ENCODE measurements around the gene ARHGAP11B.
"Not testable (repeated sequence)": the region's sequence is repeated elsewhere in the genome, so short reads cannot be mapped to it uniquely, and the experiment has no call there.

The ARHGAP11B gene

GRCh38 chr15:30669621-30670020 is 43.7 kb downstream of the ARHGAP11B start:
- not testable (repeated sequence) for H3K4me1 ChIP-seq (ENCODE audit: control insufficient read depth in 1 of 2, insufficient read depth in 2 of 2, low read length in 2 of 2); H3K27me3 ChIP-seq (ENCODE audit: low read depth, low read length); H3K9me3 ChIP-seq (ENCODE audit: control insufficient read depth in 1 of 2, low read length in 2 of 2); H3K36me3 ChIP-seq (ENCODE audit: control insufficient read depth in 1 of 2, insufficient read depth in 2 of 2, low read length in 2 of 2); H3K4me3 ChIP-seq (ENCODE audit: low read depth in 1 of 2, low read length in 2 of 2); H3K27ac ChIP-seq (ENCODE audit: low read length)

- H3K27ac ChIP-seq (ENCODE audit: low read length) = no peak overlapping the region
- H3K4me3 ChIP-seq (ENCODE audit: low read depth in 1 of 2, low read length in 2 of 2) = no peak overlapping the region
- H3K27me3 ChIP-seq (ENCODE audit: low read depth, low read length) = no peaks in the 10 kb centered on the region
- no peaks in the 10 kb centered on the region for H3K9me3 ChIP-seq (ENCODE audit: control insufficient read depth in 1 of 2, low read length in 2 of 2)
- H3K36me3 ChIP-seq (ENCODE audit: control insufficient read depth in 1 of 2, insufficient read depth in 2 of 2, low read length in 2 of 2) = no peaks in the 10 kb centered on the region
- no peaks in the 10 kb centered on the region for H3K4me1 ChIP-seq (ENCODE audit: control insufficient read depth in 1 of 2, insufficient read depth in 2 of 2, low read length in 2 of 2)
Measured at GRCh38 chr15:30670056-30670455, 44.1 kb downstream of the ARHGAP11B start.

GRCh38 chr15:30671309-30671708 is 45.4 kb downstream of the ARHGAP11B start:
- Histone ChIP-seq H3K9me3 (ENCODE audit: control insufficient read depth in 1 of 2, low read length in 2 of 2) (no peaks in the 10 kb centered on the region), H3K4me1 (ENCODE audit: control insufficient read depth in 1 of 2, insufficient read depth in 2 of 2, low read length in 2 of 2) (no peaks in the 10 kb centered on the region), H3K27me3 (ENCODE audit: low read depth, low read length) (no peaks in the 10 kb centered on the region), H3K27ac (ENCODE audit: low read length) (no peak overlapping the region), H3K4me3 (ENCODE audit: low read depth in 1 of 2, low read length in 2 of 2) (no peak overlapping the region), H3K36me3 (ENCODE audit: control insufficient read depth in 1 of 2, insufficient read depth in 2 of 2, low read length in 2 of 2) (no peaks in the 10 kb centered on the region)

GRCh38 chr15:30675126-30675525 is 49.2 kb downstream of the ARHGAP11B start:
- Histone ChIP-seq H3K4me1 (ENCODE audit: control insufficient read depth in 1 of 2, insufficient read depth in 2 of 2, low read length in 2 of 2) (no peaks in the 10 kb centered on the region), H3K9me3 (ENCODE audit: control insufficient read depth in 1 of 2, low read length in 2 of 2) (no peaks in the 10 kb centered on the region), H3K4me3 (ENCODE audit: low read depth in 1 of 2, low read length in 2 of 2) (no peak overlapping the region), H3K27me3 (ENCODE audit: low read depth, low read length) (no peaks in the 10 kb centered on the region), H3K27ac (ENCODE audit: low read length) (no peak overlapping the region), H3K36me3 (ENCODE audit: control insufficient read depth in 1 of 2, insufficient read depth in 2 of 2, low read length in 2 of 2) (no peaks in the 10 kb centered on the region)

GRCh38 chr15:30675891-30676290 is 50.0 kb downstream of the ARHGAP11B start:
- H3K4me3 ChIP-seq (ENCODE audit: low read depth in 1 of 2, low read length in 2 of 2); H3K4me1 ChIP-seq (ENCODE audit: control insufficient read depth in 1 of 2, insufficient read depth in 2 of 2, low read length in 2 of 2); H3K27ac ChIP-seq (ENCODE audit: low read length); H3K9me3 ChIP-seq (ENCODE audit: control insufficient read depth in 1 of 2, low read length in 2 of 2); H3K36me3 ChIP-seq (ENCODE audit: control insufficient read depth in 1 of 2, insufficient read depth in 2 of 2, low read length in 2 of 2); H3K27me3 ChIP-seq (ENCODE audit: low read depth, low read length): not testable (repeated sequence)

GRCh38 chr15:30680997-30681396 is 55.1 kb downstream of the ARHGAP11B start:
- H3K4me3 ChIP-seq (ENCODE audit: low read depth in 1 of 2, low read length in 2 of 2); H3K27ac ChIP-seq (ENCODE audit: low read length); H3K4me1 ChIP-seq (ENCODE audit: control insufficient read depth in 1 of 2, insufficient read depth in 2 of 2, low read length in 2 of 2); H3K27me3 ChIP-seq (ENCODE audit: low read depth, low read length); H3K36me3 ChIP-seq (ENCODE audit: control insufficient read depth in 1 of 2, insufficient read depth in 2 of 2, low read length in 2 of 2); H3K9me3 ChIP-seq (ENCODE audit: control insufficient read depth in 1 of 2, low read length in 2 of 2): not testable (repeated sequence)

GRCh38 chr15:30685709-30686285 is 59.9 kb downstream of the ARHGAP11B start:
- H3K9me3 ChIP-seq (ENCODE audit: control insufficient read depth in 1 of 2, low read length in 2 of 2); H3K27me3 ChIP-seq (ENCODE audit: low read depth, low read length); H3K4me3 ChIP-seq (ENCODE audit: low read depth in 1 of 2, low read length in 2 of 2); H3K27ac ChIP-seq (ENCODE audit: low read length); H3K4me1 ChIP-seq (ENCODE audit: control insufficient read depth in 1 of 2, insufficient read depth in 2 of 2, low read length in 2 of 2); H3K36me3 ChIP-seq (ENCODE audit: control insufficient read depth in 1 of 2, insufficient read depth in 2 of 2, low read length in 2 of 2): not testable (repeated sequence)

GRCh38 chr15:30686651-30687050 is 60.7 kb downstream of the ARHGAP11B start:
- H3K36me3 ChIP-seq (ENCODE audit: control insufficient read depth in 1 of 2, insufficient read depth in 2 of 2, low read length in 2 of 2); H3K4me3 ChIP-seq (ENCODE audit: low read depth in 1 of 2, low read length in 2 of 2); H3K27ac ChIP-seq (ENCODE audit: low read length); H3K27me3 ChIP-seq (ENCODE audit: low read depth, low read length); H3K4me1 ChIP-seq (ENCODE audit: control insufficient read depth in 1 of 2, insufficient read depth in 2 of 2, low read length in 2 of 2); H3K9me3 ChIP-seq (ENCODE audit: control insufficient read depth in 1 of 2, low read length in 2 of 2): not testable (repeated sequence)
